ENCODE measurements around the gene TIMM29.
"Not testable (repeated sequence)": the region's sequence is repeated elsewhere in the genome, so short reads cannot be mapped to it uniquely, and the experiment has no call there.

TIMM29 gene

GRCh38 chr19:10913716-10914340, 14.8 kb upstream of the TIMM29 start:
- DNase-seq, result no peak

GRCh38 chr19:10915130-10916091, 13.2 kb upstream of the TIMM29 start:
- no peak for DNase-seq

- no peak for DNase-seq
Measured at GRCh38 chr19:10916602-10917001, 12.0 kb upstream of the TIMM29 start.

GRCh38 chr19:10918359-10918758, 10.3 kb upstream of the TIMM29 start:
- DNase-seq, result no peak

- no peak for DNase-seq
Measured at GRCh38 chr19:10919352-10920287, 9.0 kb upstream of the TIMM29 start.

- no peak for DNase-seq
Measured at GRCh38 chr19:10920288-10920655, 8.3 kb upstream of the TIMM29 start.

DNA sequence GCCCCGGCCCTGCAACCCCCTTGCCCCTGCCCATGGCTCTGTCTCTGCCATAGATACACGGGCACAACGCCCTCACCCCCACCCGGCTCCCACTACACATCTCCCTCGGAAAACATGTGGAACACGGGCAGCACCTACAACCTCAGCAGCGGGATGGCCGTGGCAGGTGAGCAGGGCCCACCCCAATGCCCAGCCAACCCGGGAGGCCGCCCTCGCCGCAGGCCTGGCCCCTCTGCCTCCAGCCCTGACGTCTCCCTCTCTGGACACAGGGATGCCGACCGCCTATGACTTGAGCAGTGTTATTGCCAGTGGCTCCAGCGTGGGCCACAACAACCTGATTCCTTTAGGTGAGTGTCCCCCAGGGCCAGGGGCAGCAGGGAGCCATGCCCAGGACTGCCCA, 7.8 kb upstream of the TIMM29 start:
- no peak for DNase-seq

DNA sequence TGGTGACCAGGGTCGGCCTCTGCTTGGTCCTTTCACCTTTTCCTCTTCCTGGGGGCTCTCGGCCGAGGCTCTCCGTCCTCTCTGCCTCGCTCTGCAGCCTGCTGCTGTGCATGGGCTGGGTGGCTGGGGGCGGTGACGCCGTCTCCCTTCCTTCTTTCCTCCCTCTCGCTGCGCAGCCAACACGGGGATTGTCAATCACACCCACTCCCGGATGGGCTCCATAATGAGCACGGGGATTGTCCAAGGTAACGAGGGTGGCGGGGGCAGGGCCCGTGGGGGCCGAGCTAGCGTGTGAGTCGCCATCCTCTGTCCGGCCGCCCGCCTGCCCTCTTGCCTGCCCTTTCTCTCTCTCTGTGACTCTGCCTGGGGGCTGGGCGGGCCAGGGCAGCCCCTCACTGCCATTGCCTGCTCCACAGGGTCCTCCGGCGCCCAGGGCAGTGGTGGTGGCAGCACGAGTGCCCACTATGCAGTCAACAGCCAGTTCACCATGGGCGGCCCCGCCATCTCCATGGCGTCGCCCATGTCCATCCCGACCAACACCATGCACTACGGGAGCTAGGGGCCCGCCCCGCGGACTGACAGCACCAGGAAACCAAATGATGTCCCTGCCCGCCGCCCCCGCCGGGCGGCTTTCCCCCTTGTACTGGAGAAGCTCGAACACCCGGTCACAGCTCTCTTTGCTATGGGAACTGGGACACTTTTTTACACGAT, 7.3 kb upstream of the TIMM29 start:
- DNase-seq, result no peak

GRCh38 chr19:10921910-10922637, 6.5 kb upstream of the TIMM29 start:
- no peak for DNase-seq

DNA sequence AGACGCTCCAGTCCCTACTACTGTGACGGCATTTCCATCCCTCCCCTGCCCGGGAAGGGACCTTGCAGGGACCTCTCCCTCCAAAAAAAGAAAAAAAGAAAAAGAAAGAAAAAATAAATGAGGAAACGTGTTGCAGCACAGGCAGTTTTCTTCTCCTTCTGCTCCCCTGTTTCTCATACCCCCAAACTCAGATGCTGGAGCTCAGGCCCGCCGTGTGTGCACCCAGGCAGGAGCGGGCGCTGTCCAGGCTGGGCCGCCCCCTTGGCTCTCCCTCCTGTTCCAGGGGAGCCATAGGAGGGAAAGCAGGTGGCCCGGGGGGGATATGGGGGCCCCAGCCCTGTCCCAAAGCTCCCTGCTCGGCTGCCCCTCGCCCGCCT, 6.0 kb upstream of the TIMM29 start:
- DNase-seq, result no peak

DNA sequence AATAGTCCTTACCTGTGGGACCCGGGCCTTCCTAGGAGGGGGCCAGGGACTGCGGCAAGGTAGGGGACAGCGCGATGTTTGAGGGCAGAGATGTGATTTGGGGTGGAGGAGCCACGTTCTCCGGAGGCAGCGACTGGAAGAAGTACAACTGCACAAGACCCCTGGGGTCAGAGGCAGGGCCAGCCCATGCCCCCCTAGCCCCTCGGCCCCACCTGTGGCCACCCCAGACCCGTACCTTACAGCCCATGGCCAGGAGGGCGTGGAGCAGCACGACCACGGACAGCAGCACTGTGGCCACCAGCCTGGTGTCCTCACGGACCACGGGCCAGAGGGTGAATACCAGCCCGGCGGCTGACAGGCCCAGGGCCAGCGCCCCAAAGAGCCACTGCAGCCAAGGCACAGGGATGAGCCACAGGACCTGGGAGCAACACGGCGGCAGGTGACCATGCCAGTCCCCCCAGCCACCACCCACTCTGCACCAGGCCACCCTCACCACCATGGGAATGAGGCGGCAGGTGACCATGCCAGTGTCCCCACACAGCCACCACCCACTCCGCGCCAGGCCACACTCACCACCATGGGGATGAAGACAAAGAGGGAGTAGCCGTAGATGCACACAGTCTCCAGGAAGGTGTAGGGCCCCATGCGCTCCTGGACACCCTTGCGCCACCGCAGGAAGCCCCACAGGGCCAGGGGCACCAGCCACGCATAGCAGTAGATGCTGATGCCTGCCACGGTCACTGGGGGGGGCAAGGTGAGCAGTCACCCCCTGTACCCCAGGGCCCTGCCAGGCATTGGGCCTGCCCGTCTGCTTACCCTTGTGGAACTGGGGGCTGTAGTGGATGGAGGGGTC, 5.1 kb upstream of the TIMM29 start:
- DNase-seq, result no peak

DNA sequence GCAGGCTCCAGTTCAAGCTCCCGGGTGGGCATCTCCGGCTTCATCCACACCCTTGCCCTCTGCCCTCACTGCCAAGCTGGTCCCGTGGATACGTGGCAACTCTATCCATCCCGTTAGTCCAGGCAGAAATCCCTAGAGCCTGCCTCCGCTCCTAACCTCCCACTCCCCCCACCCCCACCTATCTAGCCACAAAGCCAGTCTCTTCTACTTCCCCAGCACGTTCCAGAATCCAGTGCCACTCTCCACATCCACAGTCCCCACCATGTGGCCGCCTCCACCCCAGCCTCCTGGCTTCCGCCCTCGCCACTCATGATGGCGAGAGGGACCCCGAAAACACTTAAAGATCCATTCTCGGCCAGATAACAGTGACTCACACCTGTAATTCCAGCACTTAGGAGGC, 4.0 kb upstream of the TIMM29 start:
- no peak for DNase-seq

- DNase-seq, result no peak
Measured at GRCh38 chr19:10927730-10928562, 665 bp upstream of the TIMM29 start.

GRCh38 chr19:10929402-10929794, 787 bp downstream of the TIMM29 start:
- no peak for DNase-seq

DNA sequence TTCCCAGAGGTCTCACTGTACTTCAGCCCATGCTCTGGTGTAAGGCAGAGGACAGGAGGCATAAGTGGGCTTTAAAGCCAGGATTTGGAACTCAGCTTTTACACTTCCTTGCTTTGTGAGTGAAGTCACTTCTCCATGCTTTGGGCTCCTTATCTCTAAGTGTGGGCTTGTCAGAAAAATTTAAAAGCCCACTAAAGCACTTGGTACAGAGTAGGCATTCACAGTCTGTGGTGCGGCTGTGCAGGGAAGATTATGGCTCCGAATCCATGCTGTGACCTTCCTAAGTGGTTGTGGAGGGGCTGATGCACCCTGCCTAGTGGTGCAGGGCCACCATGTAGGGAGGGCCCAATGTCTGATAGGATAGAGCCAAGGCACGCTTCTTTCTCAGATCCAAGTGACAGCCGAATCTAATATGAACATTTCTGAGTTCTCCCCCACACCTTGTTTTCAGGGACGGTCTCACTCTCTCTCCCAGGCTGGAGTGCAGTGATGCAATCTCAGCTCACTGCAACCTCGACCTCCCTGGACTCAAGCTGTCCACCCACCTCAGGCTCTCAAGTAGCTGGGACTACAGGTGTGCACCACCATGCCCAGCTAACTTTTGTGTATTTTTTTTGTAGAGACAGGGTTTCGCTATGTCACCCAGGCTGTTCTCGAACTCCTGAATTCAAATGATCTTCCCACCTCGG, 6.9 kb downstream of the TIMM29 start:
- DNase-seq, result no peak

DNA sequence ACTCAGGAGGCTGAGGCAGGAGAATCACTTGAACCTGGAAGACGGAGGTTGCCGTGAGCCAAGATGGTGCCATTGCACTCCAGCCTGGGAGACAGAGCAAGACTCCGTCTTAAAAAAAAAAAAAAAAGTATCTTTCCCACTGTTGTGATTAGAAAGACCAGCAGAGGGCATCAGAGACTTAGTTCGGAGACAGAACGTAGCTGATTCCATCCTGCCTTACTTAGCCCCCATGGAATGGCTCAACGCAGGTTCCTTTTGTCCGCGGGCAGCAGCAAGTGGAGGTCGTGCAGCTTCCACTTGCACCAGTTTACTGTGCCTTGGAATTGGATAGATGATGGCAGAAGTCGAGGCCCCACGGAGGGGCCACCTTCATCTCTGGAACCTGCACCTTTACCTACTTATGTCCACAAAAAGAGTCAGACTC, 8.1 kb downstream of the TIMM29 start:
- no peak for DNase-seq

DNA sequence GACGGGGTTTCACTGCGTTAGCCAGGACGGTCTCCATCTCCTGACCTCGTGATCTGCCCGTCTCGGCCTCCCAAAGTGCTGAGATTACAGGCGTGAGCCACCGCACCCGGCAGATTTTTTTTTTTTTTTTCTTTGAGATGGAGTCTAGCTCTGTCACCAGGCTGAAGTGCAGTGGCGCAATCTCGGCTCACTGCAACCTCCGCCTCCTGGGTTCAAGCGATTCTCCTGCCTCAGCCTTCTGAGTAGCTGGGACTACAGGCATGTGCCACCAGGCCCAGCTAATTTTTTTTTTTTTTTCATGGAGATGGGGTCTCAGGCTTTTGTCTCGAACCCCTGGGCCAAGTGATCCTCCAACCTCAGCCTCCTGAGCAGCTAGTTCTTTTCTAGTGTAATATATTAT, 13.0 kb downstream of the TIMM29 start:
- not testable (repeated sequence) for DNase-seq

DNA sequence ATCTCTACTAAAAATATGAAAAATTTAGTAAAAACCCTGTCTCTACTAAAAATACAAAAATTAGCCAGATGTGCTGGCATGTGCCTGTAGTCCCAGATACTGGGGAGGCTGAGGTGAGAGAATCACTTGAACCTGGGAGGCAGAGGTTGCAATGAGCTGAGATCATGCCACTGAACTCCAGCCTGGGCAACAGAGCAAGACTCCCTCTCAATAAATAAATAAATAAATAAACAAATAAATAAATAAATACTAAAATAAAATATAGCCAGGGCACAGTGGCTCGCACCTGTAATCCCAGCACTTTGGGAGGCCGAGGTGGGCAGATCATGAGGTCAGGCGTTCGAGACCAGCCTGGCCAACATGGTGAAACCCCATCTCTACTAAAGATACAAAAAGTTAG, 14.8 kb downstream of the TIMM29 start:
- not testable (repeated sequence) for DNase-seq

DNA sequence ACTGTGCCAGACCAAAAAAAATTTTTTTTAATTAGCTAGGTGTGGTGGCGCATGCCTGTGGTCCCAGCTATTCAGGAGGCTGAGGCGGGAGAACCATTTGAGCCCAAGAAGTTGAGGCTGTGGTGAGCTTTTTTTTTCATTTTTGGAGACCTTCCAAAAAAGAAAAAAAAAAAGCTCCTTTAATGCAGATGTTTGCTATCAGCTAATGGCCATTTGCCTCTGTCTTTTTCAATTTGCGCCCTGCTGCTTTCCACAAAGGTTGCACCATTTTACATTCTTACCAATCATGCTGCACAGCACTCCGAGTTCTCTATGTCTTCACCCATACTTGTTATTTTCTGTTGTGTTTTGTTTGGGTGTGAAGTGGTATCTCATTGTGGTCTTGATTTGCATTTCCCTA, 16.7 kb downstream of the TIMM29 start:
- DNase-seq, result no peak
